ENCODE data around the gene METTL8. TPM values are rescaled to one million over a fixed set of nuclear protein-coding genes. Genes with fewer than 3 reads are reported as not detected.

Gene METTL8
- total RNA-seq, 4 donors from 2014 or later: 22.1 to 43.3 (median 31.5) TPM

DNA sequence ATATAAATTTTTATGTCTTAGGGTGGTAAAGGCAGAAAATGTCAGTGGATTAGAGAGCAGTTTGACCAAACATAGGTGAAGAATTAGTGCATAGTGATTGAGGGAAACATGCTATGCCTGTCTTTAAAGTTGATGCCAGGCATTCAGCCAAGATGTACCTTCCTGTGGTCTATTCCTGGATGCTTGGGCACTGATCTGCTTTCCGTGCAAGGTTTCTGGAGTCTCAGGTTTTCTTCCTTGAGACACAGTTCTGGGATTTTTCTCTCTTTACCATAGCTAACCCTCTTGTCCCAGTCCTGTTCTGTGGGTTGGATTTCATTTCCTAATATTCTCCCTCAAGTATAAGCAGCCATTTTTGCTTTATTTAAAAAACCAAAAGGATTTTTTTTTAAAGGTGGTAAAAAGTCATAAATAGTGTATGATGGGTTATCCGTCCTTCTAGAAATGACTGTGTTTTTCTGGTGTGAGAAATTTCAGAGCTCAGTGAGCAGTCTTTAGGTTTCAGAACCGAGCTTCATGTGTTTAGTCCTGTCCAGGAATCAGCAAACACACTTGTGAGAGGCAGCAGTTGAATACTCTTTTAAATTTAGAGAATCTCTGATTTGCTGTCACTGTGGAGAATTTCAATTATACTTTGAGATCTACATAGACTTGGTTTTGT is 45.5 kb upstream of the METTL8 start:
- H3K9me3 ChIP-seq: no peaks in the 10 kb centered on the region
- 75% methylated on average over 3 of the region's 3 CpGs for WGBS
- H3K4me1 ChIP-seq: no peaks in the 10 kb centered on the region
- DNase-seq (ENCODE audit: extremely low spot score): no peak
- peaks cover 11 to 62% (median 27%) of the 10 kb centered on the region in 4 donors for H3K36me3 ChIP-seq
- no peak overlapping the region for H3K4me3 ChIP-seq
- no peak overlapping the region for H3K27ac ChIP-seq (replicated peaks in 1 of 4)
- intact Hi-C loops (cut with DNase I): no loop called here
- TF ChIP-seq POLR2A (IDR thresholded peaks at IDR 0.05; ENCODE audit: low read depth): no peak
- H3K27me3 ChIP-seq: no peaks in the 10 kb centered on the region

DNA sequence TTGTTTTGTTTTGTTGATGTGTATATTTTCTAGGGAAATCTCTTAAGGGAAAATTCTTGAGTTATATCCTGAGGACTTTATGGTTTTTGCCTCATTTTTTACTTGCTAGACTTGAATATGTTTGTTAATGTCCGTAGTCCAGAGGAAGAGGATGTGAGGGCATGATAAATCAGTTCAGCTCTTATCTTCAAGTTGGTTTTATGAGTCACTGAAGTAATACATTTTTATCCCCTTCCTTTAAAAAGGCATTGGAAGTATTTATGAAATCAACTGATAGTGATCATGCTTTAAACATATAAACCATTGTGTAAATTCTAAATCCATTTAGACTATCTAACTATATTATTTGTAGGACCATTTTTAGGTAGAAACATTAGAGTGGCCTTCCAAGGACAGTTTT is 44.6 kb upstream of the METTL8 start:
- TF ChIP-seq, protein P1, sequence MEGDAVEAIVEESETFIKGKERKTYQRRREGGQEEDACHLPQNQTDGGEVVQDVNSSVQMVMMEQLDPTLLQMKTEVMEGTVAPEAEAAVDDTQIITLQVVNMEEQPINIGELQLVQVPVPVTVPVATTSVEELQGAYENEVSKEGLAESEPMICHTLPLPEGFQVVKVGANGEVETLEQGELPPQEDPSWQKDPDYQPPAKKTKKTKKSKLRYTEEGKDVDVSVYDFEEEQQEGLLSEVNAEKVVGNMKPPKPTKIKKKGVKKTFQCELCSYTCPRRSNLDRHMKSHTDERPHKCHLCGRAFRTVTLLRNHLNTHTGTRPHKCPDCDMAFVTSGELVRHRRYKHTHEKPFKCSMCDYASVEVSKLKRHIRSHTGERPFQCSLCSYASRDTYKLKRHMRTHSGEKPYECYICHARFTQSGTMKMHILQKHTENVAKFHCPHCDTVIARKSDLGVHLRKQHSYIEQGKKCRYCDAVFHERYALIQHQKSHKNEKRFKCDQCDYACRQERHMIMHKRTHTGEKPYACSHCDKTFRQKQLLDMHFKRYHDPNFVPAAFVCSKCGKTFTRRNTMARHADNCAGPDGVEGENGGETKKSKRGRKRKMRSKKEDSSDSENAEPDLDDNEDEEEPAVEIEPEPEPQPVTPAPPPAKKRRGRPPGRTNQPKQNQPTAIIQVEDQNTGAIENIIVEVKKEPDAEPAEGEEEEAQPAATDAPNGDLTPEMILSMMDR (IDR thresholded peaks at IDR 0.05): no peak
- TF ChIP-seq POLR2AphosphoS5 (IDR thresholded peaks at IDR 0.05) (no peak), EP300 (IDR thresholded peaks at IDR 0.05) (no peak), POLR2A (IDR thresholded peaks at IDR 0.05; ENCODE audit: low read depth) (no peak)

DNA sequence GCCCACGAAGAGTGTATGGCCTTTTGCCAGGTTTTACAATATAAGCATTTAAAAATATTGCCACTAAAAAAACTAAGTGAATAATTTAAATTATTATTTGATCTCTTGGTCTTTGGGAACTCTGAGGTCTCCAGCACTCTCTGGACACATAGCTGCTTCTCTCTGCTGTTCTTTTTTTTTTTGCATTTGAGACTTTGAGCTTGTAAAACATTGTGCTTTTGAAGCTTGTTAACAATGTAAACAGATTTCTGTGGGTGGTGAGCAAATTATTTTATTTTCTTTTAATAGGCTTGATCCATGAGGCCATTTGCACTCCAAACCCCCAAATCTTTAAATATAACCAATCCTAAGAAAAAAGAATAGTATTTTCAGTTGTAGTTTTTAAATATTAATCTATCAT is 42.2 kb upstream of the METTL8 start:
- H3K36me3 ChIP-seq: peaks cover 20 to 80% (median 34%) of the 10 kb centered on the region in 4 donors
- H3K27me3 ChIP-seq: no peaks in the 10 kb centered on the region
- TF ChIP-seq POLR2A (IDR thresholded peaks at IDR 0.05; ENCODE audit: low read depth): no peak
- TF ChIP-seq, protein P1 (IDR thresholded peaks at IDR 0.05): no peak
- no peak for TF ChIP-seq POLR2AphosphoS5 (IDR thresholded peaks at IDR 0.05)
- no peak for TF ChIP-seq EP300 (IDR thresholded peaks at IDR 0.05)
- no peak overlapping the region for H3K27ac ChIP-seq (replicated peaks in 1 of 4)
- no peaks in the 10 kb centered on the region for H3K4me1 ChIP-seq
- no peak overlapping the region for H3K4me3 ChIP-seq
- H3K9me3 ChIP-seq: no peaks in the 10 kb centered on the region
- WGBS: 64% methylated on average over 1 of the region's 1 CpG
- DNase-seq (ENCODE audit: extremely low spot score): no peak
- intact Hi-C loops (cut with DNase I): no loop called here

More for the DNA sequence above, 44.6 kb upstream of the METTL8 start:
- Histone ChIP-seq H3K27ac (replicated peaks in 1 of 4) (no peak overlapping the region), H3K36me3 (peaks cover 17 to 71% (median 30%) of the 10 kb centered on the region in 4 donors), H3K4me3 (no peak overlapping the region), H3K27me3 (no peaks in the 10 kb centered on the region), H3K4me1 (no peaks in the 10 kb centered on the region), H3K9me3 (no peaks in the 10 kb centered on the region)
- intact Hi-C loops (cut with DNase I): no loop called here
- 84% methylated on average over 1 of the region's 1 CpG for WGBS
- DNase-seq (ENCODE audit: extremely low spot score): no peak

DNA sequence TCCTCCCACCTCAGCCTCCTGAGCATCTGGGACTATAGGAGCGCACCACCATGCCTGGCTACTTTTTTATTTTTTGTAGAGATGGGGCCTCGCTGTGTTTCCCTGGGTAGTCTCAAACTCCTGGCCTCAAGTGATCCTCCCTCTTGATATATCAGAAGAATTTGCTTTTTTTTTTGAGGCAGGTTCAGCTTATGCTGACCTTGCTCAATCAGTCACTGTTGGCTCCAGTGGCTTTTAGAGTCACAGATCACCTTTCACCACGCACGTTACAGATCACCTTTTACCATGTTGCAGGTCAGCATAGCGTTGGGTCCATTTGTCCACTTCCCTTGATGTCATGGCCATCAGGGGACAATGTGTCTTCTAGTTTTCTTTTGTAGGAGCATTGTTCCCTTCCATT is 36.3 kb upstream of the METTL8 start:
- WGBS: 91% methylated on average over 5 of the region's 5 CpGs
- H3K36me3 ChIP-seq: peaks cover 17 to 70% (median 48%) of the 10 kb centered on the region in 4 donors

DNA sequence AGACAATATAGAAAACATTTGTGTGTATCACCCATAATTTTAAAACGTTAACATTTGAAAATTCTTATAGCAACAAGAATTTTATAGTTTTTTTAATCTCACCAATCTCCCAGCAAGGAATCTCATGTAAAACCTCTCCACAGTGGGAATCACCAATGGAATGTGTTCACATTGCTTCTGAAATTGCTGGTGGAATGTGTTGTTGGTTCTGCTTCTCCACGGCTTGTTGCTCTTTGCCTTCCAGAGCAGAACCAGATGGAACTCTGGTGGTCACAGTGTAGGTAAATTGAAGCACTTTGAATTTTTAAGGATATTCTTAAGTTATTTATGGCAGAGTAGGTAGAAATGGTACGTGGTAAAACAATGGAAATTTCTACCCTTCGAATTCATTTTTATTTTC is 35.4 kb upstream of the METTL8 start:
- Histone ChIP-seq H3K36me3 (peaks cover 12 to 60% (median 40%) of the 10 kb centered on the region in 4 donors), H3K27ac (replicated peaks in 1 of 4) (no peak overlapping the region), H3K4me1 (no peaks in the 10 kb centered on the region), H3K9me3 (no peaks in the 10 kb centered on the region), H3K27me3 (no peaks in the 10 kb centered on the region), H3K4me3 (no peak overlapping the region)
- 94% methylated on average over 4 of the region's 4 CpGs for WGBS
- intact Hi-C loops (cut with DNase I): no loop called here
- DNase-seq (ENCODE audit: extremely low spot score): no peak
- TF ChIP-seq POLR2AphosphoS5 (IDR thresholded peaks at IDR 0.05) (no peak), EP300 (IDR thresholded peaks at IDR 0.05) (no peak), POLR2A (IDR thresholded peaks at IDR 0.05; ENCODE audit: low read depth) (no peak)
- TF ChIP-seq, protein P1 (IDR thresholded peaks at IDR 0.05): no peak

More for the DNA sequence above, 36.3 kb upstream of the METTL8 start:
- Histone ChIP-seq H3K27ac (replicated peaks in 1 of 4) (no peak overlapping the region), H3K4me1 (no peaks in the 10 kb centered on the region), H3K9me3 (no peaks in the 10 kb centered on the region), H3K4me3 (no peak overlapping the region), H3K27me3 (no peaks in the 10 kb centered on the region)
- no peak for DNase-seq (ENCODE audit: extremely low spot score)
- intact Hi-C loops (cut with DNase I): no loop called here
- TF ChIP-seq EP300 (IDR thresholded peaks at IDR 0.05) (no peak), POLR2AphosphoS5 (IDR thresholded peaks at IDR 0.05) (no peak), POLR2A (IDR thresholded peaks at IDR 0.05; ENCODE audit: low read depth) (no peak)
- TF ChIP-seq, protein P1 (IDR thresholded peaks at IDR 0.05): no peak

All from esophagus muscularis mucosa (tissue), 4 donors.